ENCODE measurements around the gene MAST3.

The MAST3 gene

DNA sequence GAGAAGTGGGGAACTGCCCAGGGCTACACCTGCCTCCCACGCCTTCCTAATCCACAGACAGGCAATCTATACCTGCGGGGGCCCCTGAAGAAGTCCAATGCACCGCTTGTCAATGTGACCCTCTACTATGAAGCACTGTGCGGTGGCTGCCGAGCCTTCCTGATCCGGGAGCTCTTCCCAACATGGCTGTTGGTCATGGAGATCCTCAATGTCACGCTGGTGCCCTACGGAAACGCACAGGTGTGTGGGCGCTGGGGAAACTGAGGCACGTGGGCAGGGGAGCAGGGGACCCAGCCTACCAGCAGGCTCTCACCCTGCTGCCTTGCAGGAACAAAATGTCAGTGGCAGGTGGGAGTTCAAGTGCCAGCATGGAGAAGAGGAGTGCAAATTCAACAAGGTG is 77.4 kb downstream of the MAST3 start:
- Histone ChIP-seq H3K36me3 (ENCODE audit: insufficient read depth, low read length) (no peaks in the 10 kb centered on the region), H2AFZ (ENCODE audit: low read length) (no peak overlapping the region), H3K9me2 (replicated peaks; ENCODE audit: low read depth, low read length) (no peaks in the 10 kb centered on the region), H3K4me3 (ENCODE audit: low read length, poor library complexity, severe bottlenecking) (peak overlapping the region; percentile 74), H3K4me2 (ENCODE audit: low read depth, low read length, poor library complexity, severe bottlenecking) (no peak overlapping the region), H4K20me1 (ENCODE audit: insufficient read depth, low read length, poor library complexity, severe bottlenecking) (no peaks in the 10 kb centered on the region), H3K79me2 (ENCODE audit: insufficient read depth, low read length) (no peaks in the 10 kb centered on the region), H3K9me3 (ENCODE audit: insufficient read depth, low read depth, low read length) (no peaks in the 10 kb centered on the region), H3K4me1 (ENCODE audit: insufficient read depth, low read length, poor library complexity, severe bottlenecking) (peaks cover 4% of the 10 kb centered on the region), H3K27me3 (ENCODE audit: insufficient read depth, low read length, poor library complexity, severe bottlenecking) (no peaks in the 10 kb centered on the region), H3F3A (ENCODE audit: low read depth) (no peaks in the 10 kb centered on the region), H3K9ac (ENCODE audit: low read depth, low read length, poor library complexity, severe bottlenecking) (peak overlapping the region; percentile 64)
- TF ChIP-seq, protein P1, sequence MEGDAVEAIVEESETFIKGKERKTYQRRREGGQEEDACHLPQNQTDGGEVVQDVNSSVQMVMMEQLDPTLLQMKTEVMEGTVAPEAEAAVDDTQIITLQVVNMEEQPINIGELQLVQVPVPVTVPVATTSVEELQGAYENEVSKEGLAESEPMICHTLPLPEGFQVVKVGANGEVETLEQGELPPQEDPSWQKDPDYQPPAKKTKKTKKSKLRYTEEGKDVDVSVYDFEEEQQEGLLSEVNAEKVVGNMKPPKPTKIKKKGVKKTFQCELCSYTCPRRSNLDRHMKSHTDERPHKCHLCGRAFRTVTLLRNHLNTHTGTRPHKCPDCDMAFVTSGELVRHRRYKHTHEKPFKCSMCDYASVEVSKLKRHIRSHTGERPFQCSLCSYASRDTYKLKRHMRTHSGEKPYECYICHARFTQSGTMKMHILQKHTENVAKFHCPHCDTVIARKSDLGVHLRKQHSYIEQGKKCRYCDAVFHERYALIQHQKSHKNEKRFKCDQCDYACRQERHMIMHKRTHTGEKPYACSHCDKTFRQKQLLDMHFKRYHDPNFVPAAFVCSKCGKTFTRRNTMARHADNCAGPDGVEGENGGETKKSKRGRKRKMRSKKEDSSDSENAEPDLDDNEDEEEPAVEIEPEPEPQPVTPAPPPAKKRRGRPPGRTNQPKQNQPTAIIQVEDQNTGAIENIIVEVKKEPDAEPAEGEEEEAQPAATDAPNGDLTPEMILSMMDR (conservative IDR thresholded peaks at IDR 0.05; ENCODE audit: low read length), result no peak
- no peak for TF ChIP-seq EZH2phosphoT487 (IDR thresholded peaks at IDR 0.05; ENCODE audit: borderline replicate concordance)

DNA sequence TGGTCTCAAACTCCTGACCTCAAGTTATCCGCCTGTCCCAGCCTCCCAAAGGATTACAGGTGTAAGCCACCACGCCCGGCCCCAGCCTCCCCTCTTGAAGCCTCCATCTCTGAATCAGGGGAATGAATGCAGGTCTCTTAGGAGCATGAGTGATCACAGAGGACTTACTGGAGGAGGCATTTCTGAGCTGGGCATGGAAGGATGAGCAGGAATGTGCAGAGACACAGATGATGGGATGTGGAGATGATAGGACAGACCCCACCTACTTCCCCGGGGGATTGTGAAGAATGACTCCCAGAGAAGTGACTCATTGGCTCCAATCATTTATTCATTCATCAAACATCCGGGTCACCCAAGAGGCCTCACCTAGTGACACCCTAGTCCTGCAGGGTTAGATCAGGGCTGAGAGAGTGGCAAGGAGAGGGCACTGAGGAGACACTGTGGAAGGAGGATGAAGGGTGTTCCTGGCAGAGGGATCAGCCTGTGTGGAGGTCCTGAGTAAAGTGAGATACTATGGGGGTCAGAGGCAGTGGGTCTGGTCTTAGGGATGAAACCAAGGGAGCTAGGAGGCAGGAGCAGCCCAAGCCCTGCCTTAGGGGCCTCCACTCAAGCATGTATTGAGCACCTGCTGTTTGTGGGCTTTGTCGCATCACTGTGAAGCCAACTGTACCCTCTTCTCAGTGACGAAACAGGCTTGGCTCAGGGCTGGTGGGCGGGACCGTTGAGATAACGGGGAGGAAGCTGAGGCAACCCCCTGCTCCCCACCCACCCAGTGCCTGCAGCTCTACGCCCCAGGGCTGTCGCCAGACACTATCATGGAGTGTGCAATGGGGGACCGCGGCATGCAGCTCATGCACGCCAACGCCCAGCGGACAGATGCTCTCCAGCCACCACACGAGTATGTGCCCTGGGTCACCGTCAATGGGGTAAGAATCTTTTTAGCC is 79.1 kb downstream of the MAST3 start:
- H3K4me3 ChIP-seq (ENCODE audit: low read length, poor library complexity, severe bottlenecking), result no peak overlapping the region
- no peak overlapping the region for H3K9ac ChIP-seq (ENCODE audit: low read depth, low read length, poor library complexity, severe bottlenecking)
- no peak for TF ChIP-seq EZH2phosphoT487 (IDR thresholded peaks at IDR 0.05; ENCODE audit: borderline replicate concordance)
- TF ChIP-seq, protein P1 (conservative IDR thresholded peaks at IDR 0.05; ENCODE audit: low read length), result no peak
- H3F3A ChIP-seq (ENCODE audit: low read depth), result no peaks in the 10 kb centered on the region
- H3K36me3 ChIP-seq (ENCODE audit: insufficient read depth, low read length), result no peaks in the 10 kb centered on the region
- H2AFZ ChIP-seq (ENCODE audit: low read length), result no peak overlapping the region
- no peaks in the 10 kb centered on the region for H4K20me1 ChIP-seq (ENCODE audit: insufficient read depth, low read length, poor library complexity, severe bottlenecking)
- H3K79me2 ChIP-seq (ENCODE audit: insufficient read depth, low read length), result no peaks in the 10 kb centered on the region
- H3K4me1 ChIP-seq (ENCODE audit: insufficient read depth, low read length, poor library complexity, severe bottlenecking), result peaks cover 4% of the 10 kb centered on the region
- no peak overlapping the region for H3K4me2 ChIP-seq (ENCODE audit: low read depth, low read length, poor library complexity, severe bottlenecking)
- no peaks in the 10 kb centered on the region for H3K9me3 ChIP-seq (ENCODE audit: insufficient read depth, low read depth, low read length)
- no peaks in the 10 kb centered on the region for H3K27me3 ChIP-seq (ENCODE audit: insufficient read depth, low read length, poor library complexity, severe bottlenecking)
- no peaks in the 10 kb centered on the region for H3K9me2 ChIP-seq (replicated peaks; ENCODE audit: low read depth, low read length)

DNA sequence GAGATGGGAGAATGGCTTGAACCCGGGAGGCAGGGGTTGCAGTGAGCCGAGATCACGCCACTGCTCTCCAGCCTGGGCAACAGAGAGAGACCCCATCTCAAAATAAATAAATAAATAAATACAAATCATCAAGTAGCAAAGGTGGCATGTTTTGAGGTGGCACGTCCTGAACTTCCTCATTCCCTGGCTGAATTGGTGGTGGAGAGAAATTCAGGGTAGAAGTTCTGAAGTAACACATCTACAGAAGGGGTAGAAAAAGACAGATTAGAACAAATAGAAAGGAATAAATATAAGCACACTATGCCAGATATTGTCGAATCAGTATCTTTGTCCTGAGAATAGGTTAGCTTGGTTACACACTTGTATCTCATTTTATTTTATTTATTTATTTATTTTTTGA is 82.4 kb downstream of the MAST3 start:
- H2AFZ ChIP-seq (ENCODE audit: low read length), result no peak overlapping the region
- H3K4me1 ChIP-seq (ENCODE audit: insufficient read depth, low read length, poor library complexity, severe bottlenecking), result no peaks in the 10 kb centered on the region
- H3K4me2 ChIP-seq (ENCODE audit: low read depth, low read length, poor library complexity, severe bottlenecking), result no peak overlapping the region
- no peaks in the 10 kb centered on the region for H3K27me3 ChIP-seq (ENCODE audit: insufficient read depth, low read length, poor library complexity, severe bottlenecking)
- no peaks in the 10 kb centered on the region for H3K79me2 ChIP-seq (ENCODE audit: insufficient read depth, low read length)
- H3K36me3 ChIP-seq (ENCODE audit: insufficient read depth, low read length), result no peaks in the 10 kb centered on the region
- H4K20me1 ChIP-seq (ENCODE audit: insufficient read depth, low read length, poor library complexity, severe bottlenecking), result no peaks in the 10 kb centered on the region
- H3K9me2 ChIP-seq (replicated peaks; ENCODE audit: low read depth, low read length), result no peaks in the 10 kb centered on the region
- H3K9me3 ChIP-seq (ENCODE audit: insufficient read depth, low read depth, low read length), result no peaks in the 10 kb centered on the region
- H3K4me3 ChIP-seq (ENCODE audit: low read length, poor library complexity, severe bottlenecking), result no peak overlapping the region
- H3F3A ChIP-seq (ENCODE audit: low read depth), result no peaks in the 10 kb centered on the region
- TF ChIP-seq, protein P1 (conservative IDR thresholded peaks at IDR 0.05; ENCODE audit: low read length), result no peak
- no peak for TF ChIP-seq EZH2phosphoT487 (IDR thresholded peaks at IDR 0.05; ENCODE audit: borderline replicate concordance)
- no peak overlapping the region for H3K9ac ChIP-seq (ENCODE audit: low read depth, low read length, poor library complexity, severe bottlenecking)
